Liver (tissue), 9 donors: ENCODE results near the gene FHOD1. TPM values are rescaled to one million over a fixed set of nuclear protein-coding genes. Genes with fewer than 3 reads are reported as not detected.

ENCODE experiments used
- DNase-seq: peaks from one replicate; pipeline ENCODE4 v3.0.0-alpha.2; 2017; ENCODE audit warnings: low spot score
- H3K27ac ChIP-seq, 2 donors: one replicate each; pipeline ENCODE4 v1.7.0; 2013; ENCODE audit warnings: inconsistent platforms in 2 of 2, low read length in 2 of 2, control low read depth in 1 of 2, low read depth in 1 of 2, mild to moderate bottlenecking in 1 of 2
- H3K27me3 ChIP-seq, 4 donors: one replicate each; pipeline versions ENCODE4 v1.6.1 to v1.7.0; 2013; ENCODE audit warnings: low read length in 3 of 4, inconsistent platforms in 1 of 4, mild to moderate bottlenecking in 1 of 4, moderate library complexity in 1 of 4; ENCODE audit not compliant: control insufficient read depth in 4 of 4, insufficient read depth in 4 of 4
- H3K36me3 ChIP-seq, 4 donors: one replicate each; pipeline versions ENCODE4 v1.6.1 to v1.7.0; 2013; ENCODE audit warnings: low read length in 3 of 4, mild to moderate bottlenecking in 3 of 4, low read depth in 1 of 4, moderate library complexity in 1 of 4; ENCODE audit not compliant: control insufficient read depth in 4 of 4, insufficient read depth in 3 of 4
- H3K4me1 ChIP-seq, 4 donors: one replicate each; pipeline versions ENCODE4 v1.6.1 to v1.7.0; 2013; ENCODE audit warnings: low read length in 3 of 4, mild to moderate bottlenecking in 3 of 4, moderate library complexity in 1 of 4; ENCODE audit not compliant: control insufficient read depth in 4 of 4, insufficient read depth in 4 of 4
- H3K4me3 ChIP-seq, 3 donors: one replicate each; pipeline versions ENCODE4 v1.6.1 to v1.7.0; 2013; ENCODE audit warnings: low read length in 3 of 3, control low read depth in 1 of 3, low read depth in 1 of 3, mild to moderate bottlenecking in 1 of 3
- H3K9ac ChIP-seq, 2 donors: one replicate each; pipeline ENCODE4 v1.7.0; 2013; ENCODE audit warnings: low read length in 2 of 2, mild to moderate bottlenecking in 2 of 2, moderate library complexity in 2 of 2, control low read depth in 1 of 2, low read depth in 1 of 2
- H3K9me3 ChIP-seq, 4 donors: one replicate each; pipeline versions ENCODE4 v1.6.1 to v1.7.0; 2013; ENCODE audit warnings: low read length in 3 of 4; ENCODE audit not compliant: control insufficient read depth in 4 of 4
- FOXA1 ChIP-seq: IDR thresholded peaks from 2 replicates; pipeline ENCODE4 v1.6.1; 2016; ENCODE audit warnings: antibody characterized with exemption
- FOXA2 ChIP-seq: IDR thresholded peaks from 2 replicates; pipeline ENCODE4 v1.6.1; 2016; ENCODE audit warnings: antibody characterized with exemption
- GABPA ChIP-seq, 2 donors: IDR thresholded peaks in 1 of 2; conservative IDR thresholded peaks in 1 of 2; 2 replicates each; pipeline ENCODE4 v1.6.1; 2016; ENCODE audit warnings: antibody characterized with exemption in 2 of 2, mild to moderate bottlenecking in 1 of 2, moderate library complexity in 1 of 2
- HNF4G ChIP-seq: IDR thresholded peaks from 2 replicates; pipeline ENCODE4 v1.6.1; 2016; ENCODE audit warnings: antibody characterized with exemption
- NR2F2 ChIP-seq: IDR thresholded peaks from 2 replicates; pipeline ENCODE4 v1.6.1; 2016; ENCODE audit warnings: antibody characterized with exemption
- RAD21 ChIP-seq, 2 donors: IDR thresholded peaks; 2 replicates each; pipeline ENCODE4 v1.6.1; 2016; ENCODE audit warnings: antibody characterized with exemption in 2 of 2, mild to moderate bottlenecking in 2 of 2
- SP1 ChIP-seq: IDR thresholded peaks from 2 replicates; pipeline ENCODE4 v1.6.1; 2018; ENCODE audit warnings: antibody characterized with exemption, mild to moderate bottlenecking
- TAF1 ChIP-seq: conservative IDR thresholded peaks from 2 replicates; pipeline ENCODE4 v1.6.1; 2016; ENCODE audit warnings: antibody characterized with exemption, mild to moderate bottlenecking
- WGBS: extraction: QIAGEN DNeasy Blood & Tissue Kit; methylation state at CpG from one replicate; pipeline ENCODE4 v1.1.7; 2013; 5-methylcytosine and 5-hydroxymethylcytosine counted together
- polyA plus RNA-seq, 2 donors: library from polyadenylated mRNA; stranded (reverse) in 1 of 2; unstranded in 1 of 2; fragments of 200-250 nt in 1 of 2; fragments of >200 nt in 1 of 2; fragmentation: Nextera tagmentation in 1 of 2; extraction: Ambion mirVana in 1 of 2; gene quantifications; one replicate each; pipeline versions ENCODE4 v1.2.1 to v1.2.3, GENCODE V29; 2013 to 2015
- total RNA-seq, 2 donors: library from RNA; depleted of rRNA; stranded (reverse); fragments of >200 nt; gene quantifications; one replicate each; pipeline ENCODE4 v1.2.3, GENCODE V29; 2014
- TF ChIP-seq, protein P1 (sequence below): IDR thresholded peaks from 2 replicates; pipeline ENCODE4 v1.6.1; 2016; ENCODE audit warnings: antibody characterized with exemption
- TF ChIP-seq, protein P2 (sequence below): fragments of 150-350 bp; IDR thresholded peaks from 2 replicates; pipeline ENCODE4 v1.5.1; 2017; ENCODE audit warnings: improper control_type of control experiment, low read depth, low read length; ENCODE audit not compliant: missing input control
- TF ChIP-seq, protein P3 (sequence below): IDR thresholded peaks from 2 replicates; pipeline ENCODE4 v1.6.1; 2016; ENCODE audit warnings: antibody characterized with exemption
- TF ChIP-seq, protein P4 (sequence below): IDR thresholded peaks from 2 replicates; pipeline ENCODE4 v1.6.1; 2016; ENCODE audit warnings: antibody characterized with exemption, mild to moderate bottlenecking
- TF ChIP-seq, protein P5 (sequence below): IDR thresholded peaks from 2 replicates; pipeline ENCODE4 v1.6.1; 2016; ENCODE audit warnings: antibody characterized with exemption
- donor health status: healthy.
- donor health status: healthy.
- donor health status: healthy.
- donor health status: healthy.
- donor health status: healthy.

The FHOD1 gene
- total and polyA plus RNA-seq, 4 donors, result 2.2 to 6.4 (median 4.1) TPM

DNA sequence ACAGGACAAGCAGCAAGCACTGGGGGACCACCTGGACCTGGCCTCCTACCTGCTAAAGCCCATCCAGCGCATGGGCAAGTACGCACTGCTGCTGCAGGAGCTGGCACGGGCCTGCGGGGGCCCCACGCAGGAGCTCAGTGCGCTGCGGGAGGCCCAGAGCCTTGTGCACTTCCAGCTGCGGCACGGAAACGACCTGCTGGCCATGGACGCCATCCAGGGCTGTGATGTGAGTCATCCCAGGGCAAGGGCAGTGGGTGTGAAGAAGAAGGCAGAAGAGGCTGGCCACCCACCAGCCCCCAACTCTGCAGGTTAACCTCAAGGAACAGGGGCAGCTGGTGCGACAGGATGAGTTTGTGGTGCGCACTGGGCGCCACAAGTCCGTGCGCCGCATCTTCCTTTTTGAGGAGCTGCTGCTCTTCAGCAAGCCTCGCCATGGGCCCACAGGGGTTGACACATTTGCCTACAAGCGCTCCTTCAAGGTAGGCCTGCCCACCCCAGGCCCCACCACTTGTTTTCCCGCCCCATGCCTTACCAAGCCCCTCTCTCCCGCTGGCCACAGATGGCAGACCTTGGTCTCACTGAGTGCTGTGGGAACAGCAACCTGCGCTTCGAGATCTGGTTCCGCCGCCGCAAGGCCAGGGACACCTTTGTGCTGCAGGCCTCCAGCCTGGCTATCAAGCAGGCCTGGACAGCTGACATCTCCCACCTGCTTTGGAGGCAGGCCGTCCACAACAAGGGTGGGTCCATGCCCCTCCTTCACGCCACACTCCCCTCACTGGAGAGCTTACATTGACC lies 39.4 kb upstream of the FHOD1 start:
- DNase-seq, result no peak
- WGBS, result 95% methylated on average over 28 of the region's 28 CpGs

More for the DNA sequence above, 39.4 kb upstream of the FHOD1 start:
- Histone ChIP-seq H3K9me3 (no peaks in the 10 kb centered on the region), H3K4me3 (no peak overlapping the region), H3K36me3 (no peaks in the 10 kb centered on the region), H3K4me1 (peaks cover 0 to 2% (median 0%) of the 10 kb centered on the region in 4 donors), H3K27me3 (no peaks in the 10 kb centered on the region), H3K27ac (no peak overlapping the region), H3K9ac (no peak overlapping the region)
- TF ChIP-seq SP1 (no peak), GABPA (IDR thresholded peaks at IDR 0.05 in 1 of 2, conservative IDR thresholded peaks at IDR 0.05 in 1 of 2) (no peak), FOXA1 (no peak), TAF1 (no peak), FOXA2 (no peak), HNF4G (no peak), RAD21 (IDR thresholded peaks at IDR 0.05) (no peak), NR2F2 (no peak)
- TF ChIP-seq, protein P1, sequence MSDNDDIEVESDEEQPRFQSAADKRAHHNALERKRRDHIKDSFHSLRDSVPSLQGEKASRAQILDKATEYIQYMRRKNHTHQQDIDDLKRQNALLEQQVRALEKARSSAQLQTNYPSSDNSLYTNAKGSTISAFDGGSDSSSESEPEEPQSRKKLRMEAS, result no peak
- TF ChIP-seq, protein P2, sequence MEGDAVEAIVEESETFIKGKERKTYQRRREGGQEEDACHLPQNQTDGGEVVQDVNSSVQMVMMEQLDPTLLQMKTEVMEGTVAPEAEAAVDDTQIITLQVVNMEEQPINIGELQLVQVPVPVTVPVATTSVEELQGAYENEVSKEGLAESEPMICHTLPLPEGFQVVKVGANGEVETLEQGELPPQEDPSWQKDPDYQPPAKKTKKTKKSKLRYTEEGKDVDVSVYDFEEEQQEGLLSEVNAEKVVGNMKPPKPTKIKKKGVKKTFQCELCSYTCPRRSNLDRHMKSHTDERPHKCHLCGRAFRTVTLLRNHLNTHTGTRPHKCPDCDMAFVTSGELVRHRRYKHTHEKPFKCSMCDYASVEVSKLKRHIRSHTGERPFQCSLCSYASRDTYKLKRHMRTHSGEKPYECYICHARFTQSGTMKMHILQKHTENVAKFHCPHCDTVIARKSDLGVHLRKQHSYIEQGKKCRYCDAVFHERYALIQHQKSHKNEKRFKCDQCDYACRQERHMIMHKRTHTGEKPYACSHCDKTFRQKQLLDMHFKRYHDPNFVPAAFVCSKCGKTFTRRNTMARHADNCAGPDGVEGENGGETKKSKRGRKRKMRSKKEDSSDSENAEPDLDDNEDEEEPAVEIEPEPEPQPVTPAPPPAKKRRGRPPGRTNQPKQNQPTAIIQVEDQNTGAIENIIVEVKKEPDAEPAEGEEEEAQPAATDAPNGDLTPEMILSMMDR, result no peak
- TF ChIP-seq, protein P3, sequence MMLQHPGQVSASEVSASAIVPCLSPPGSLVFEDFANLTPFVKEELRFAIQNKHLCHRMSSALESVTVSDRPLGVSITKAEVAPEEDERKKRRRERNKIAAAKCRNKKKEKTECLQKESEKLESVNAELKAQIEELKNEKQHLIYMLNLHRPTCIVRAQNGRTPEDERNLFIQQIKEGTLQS, result no peak
- TF ChIP-seq, protein P4, sequence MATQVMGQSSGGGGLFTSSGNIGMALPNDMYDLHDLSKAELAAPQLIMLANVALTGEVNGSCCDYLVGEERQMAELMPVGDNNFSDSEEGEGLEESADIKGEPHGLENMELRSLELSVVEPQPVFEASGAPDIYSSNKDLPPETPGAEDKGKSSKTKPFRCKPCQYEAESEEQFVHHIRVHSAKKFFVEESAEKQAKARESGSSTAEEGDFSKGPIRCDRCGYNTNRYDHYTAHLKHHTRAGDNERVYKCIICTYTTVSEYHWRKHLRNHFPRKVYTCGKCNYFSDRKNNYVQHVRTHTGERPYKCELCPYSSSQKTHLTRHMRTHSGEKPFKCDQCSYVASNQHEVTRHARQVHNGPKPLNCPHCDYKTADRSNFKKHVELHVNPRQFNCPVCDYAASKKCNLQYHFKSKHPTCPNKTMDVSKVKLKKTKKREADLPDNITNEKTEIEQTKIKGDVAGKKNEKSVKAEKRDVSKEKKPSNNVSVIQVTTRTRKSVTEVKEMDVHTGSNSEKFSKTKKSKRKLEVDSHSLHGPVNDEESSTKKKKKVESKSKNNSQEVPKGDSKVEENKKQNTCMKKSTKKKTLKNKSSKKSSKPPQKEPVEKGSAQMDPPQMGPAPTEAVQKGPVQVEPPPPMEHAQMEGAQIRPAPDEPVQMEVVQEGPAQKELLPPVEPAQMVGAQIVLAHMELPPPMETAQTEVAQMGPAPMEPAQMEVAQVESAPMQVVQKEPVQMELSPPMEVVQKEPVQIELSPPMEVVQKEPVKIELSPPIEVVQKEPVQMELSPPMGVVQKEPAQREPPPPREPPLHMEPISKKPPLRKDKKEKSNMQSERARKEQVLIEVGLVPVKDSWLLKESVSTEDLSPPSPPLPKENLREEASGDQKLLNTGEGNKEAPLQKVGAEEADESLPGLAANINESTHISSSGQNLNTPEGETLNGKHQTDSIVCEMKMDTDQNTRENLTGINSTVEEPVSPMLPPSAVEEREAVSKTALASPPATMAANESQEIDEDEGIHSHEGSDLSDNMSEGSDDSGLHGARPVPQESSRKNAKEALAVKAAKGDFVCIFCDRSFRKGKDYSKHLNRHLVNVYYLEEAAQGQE, result no peak
- TF ChIP-seq, protein P5, sequence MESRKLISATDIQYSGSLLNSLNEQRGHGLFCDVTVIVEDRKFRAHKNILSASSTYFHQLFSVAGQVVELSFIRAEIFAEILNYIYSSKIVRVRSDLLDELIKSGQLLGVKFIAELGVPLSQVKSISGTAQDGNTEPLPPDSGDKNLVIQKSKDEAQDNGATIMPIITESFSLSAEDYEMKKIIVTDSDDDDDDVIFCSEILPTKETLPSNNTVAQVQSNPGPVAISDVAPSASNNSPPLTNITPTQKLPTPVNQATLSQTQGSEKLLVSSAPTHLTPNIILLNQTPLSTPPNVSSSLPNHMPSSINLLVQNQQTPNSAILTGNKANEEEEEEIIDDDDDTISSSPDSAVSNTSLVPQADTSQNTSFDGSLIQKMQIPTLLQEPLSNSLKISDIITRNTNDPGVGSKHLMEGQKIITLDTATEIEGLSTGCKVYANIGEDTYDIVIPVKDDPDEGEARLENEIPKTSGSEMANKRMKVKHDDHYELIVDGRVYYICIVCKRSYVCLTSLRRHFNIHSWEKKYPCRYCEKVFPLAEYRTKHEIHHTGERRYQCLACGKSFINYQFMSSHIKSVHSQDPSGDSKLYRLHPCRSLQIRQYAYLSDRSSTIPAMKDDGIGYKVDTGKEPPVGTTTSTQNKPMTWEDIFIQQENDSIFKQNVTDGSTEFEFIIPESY, result no peak
